H1 (cell line): ENCODE results near the gene CFAP54. TPM values are rescaled to one million over a fixed set of nuclear protein-coding genes. Genes with fewer than 3 reads are reported as not detected.

ENCODE experiments used
- CTCF ChIA-PET: fragments of 300-600 bp; sonication (Branson Sonifier 250); formaldehyde crosslinking; loops from one replicate; lab custom pipeline; 2021; ENCODE audit not compliant: partially characterized antibody; lab: Charles Lee
- POLR2A ChIA-PET: fragments of 300-600 bp; sonication (Branson Sonifier 250); formaldehyde crosslinking; loops from one replicate; lab custom pipeline; 2021; ENCODE audit warnings: inconsistent platforms; ENCODE audit not compliant: partially characterized antibody; lab: Charles Lee
- DNase-seq, 2 experiments: peaks; one replicate each; pipeline versions ENCODE4 v3.0.0 to v3.0.0-alpha.2; 2010 to 2022; ENCODE audit warnings: low spot score in 2 of 2, low read depth in 1 of 2, mixed read lengths in 1 of 2
- FAIRE-seq: peaks from 2 replicates; lab custom pipeline; 2011; peaks lifted over from hg19 to GRCh38; lab: Jason Lieb, UNC
- H2AFZ ChIP-seq: 2 replicates; pipeline ENCODE4 v1.8.1; 2012; ENCODE audit warnings: low read length, inconsistent platforms
- H2AK5ac ChIP-seq: 2 replicates; pipeline ENCODE4 v1.6.1; 2013; ENCODE audit warnings: low read depth, low read length
- H2BK120ac ChIP-seq: replicated peaks from 2 replicates; pipeline ENCODE3; 2013; ENCODE audit warnings: low read depth, low read length, inconsistent platforms
- H2BK12ac ChIP-seq: 2 replicates; pipeline ENCODE4 v1.6.1; 2013; ENCODE audit warnings: low read depth, low read length
- H2BK15ac ChIP-seq: 2 replicates; pipeline ENCODE4 v1.6.1; 2013; ENCODE audit warnings: low read length
- H2BK20ac ChIP-seq: 2 replicates; pipeline ENCODE4 v1.6.1; 2013; ENCODE audit warnings: low read length
- H2BK5ac ChIP-seq: 2 replicates; pipeline ENCODE4 v1.6.1; 2013; ENCODE audit warnings: low read depth, low read length
- H3K14ac ChIP-seq: 2 replicates; pipeline ENCODE4 v1.6.1; 2013; ENCODE audit warnings: inconsistent platforms; ENCODE audit not compliant: insufficient read length
- H3K18ac ChIP-seq: 2 replicates; pipeline ENCODE4 v1.6.1; 2013; ENCODE audit warnings: low read length; ENCODE audit errors: extremely low read depth
- H3K23ac ChIP-seq: 2 replicates; pipeline ENCODE4 v1.6.1; 2013; ENCODE audit warnings: inconsistent platforms; ENCODE audit not compliant: insufficient read length
- H3K23me2 ChIP-seq: 2 replicates; pipeline ENCODE4 v1.6.1; 2013; ENCODE audit warnings: low read depth, low read length
- H3K27ac ChIP-seq: 2 replicates; pipeline ENCODE4 v1.6.1; 2011; ENCODE audit warnings: low read depth, low read length, inconsistent platforms
- H3K27me3 ChIP-seq, 4 experiments: replicated peaks in 1 of 4; 1 replicate in 1 of 4; 2 replicates in 3 of 4; pipeline versions ENCODE4 v1.6.1 to v1.8.1; 2011 to 2013; ENCODE audit warnings: low read length in 3 of 4, mild to moderate bottlenecking in 3 of 4, inconsistent platforms in 2 of 4, mixed read lengths in 2 of 4, moderate library complexity in 1 of 4; ENCODE audit not compliant: control insufficient read depth in 3 of 4, insufficient read depth in 3 of 4; ENCODE audit errors: extremely low read depth in 1 of 4
- H3K36me3 ChIP-seq, 4 experiments: 2 replicates each; pipeline versions ENCODE4 v1.6.1 to v1.8.1; 2011 to 2013; ENCODE audit warnings: mild to moderate bottlenecking in 4 of 4, low read length in 3 of 4, moderate library complexity in 2 of 4, control low read depth in 1 of 4, inconsistent platforms in 1 of 4; ENCODE audit not compliant: insufficient read depth in 4 of 4, control insufficient read depth in 2 of 4
- H3K4ac ChIP-seq: replicated peaks from 2 replicates; pipeline ENCODE3; 2013; ENCODE audit warnings: low read length, low read depth, mixed read lengths, inconsistent platforms; ENCODE audit not compliant: insufficient read length
- H3K4me1 ChIP-seq, 4 experiments: replicated peaks in 1 of 4; 1 replicate in 1 of 4; 2 replicates in 3 of 4; pipeline versions ENCODE4 v1.6.1 to v1.8.1; 2011 to 2013; ENCODE audit warnings: low read length in 3 of 4, inconsistent platforms in 2 of 4, mixed read lengths in 1 of 4; ENCODE audit not compliant: insufficient read depth in 4 of 4, control insufficient read depth in 3 of 4
- H3K4me2 ChIP-seq, 2 experiments: 2 replicates each; pipeline versions ENCODE4 v1.6.1 to v1.8.1; 2011 to 2013; ENCODE audit warnings: low read depth in 2 of 2, low read length in 2 of 2, control low read depth in 1 of 2, inconsistent platforms in 1 of 2, mild to moderate bottlenecking in 1 of 2; ENCODE audit not compliant: insufficient read depth in 1 of 2
- H3K4me3 ChIP-seq, 4 experiments: fragments of 200-600, 300-600 bp in 1 of 4; sonication (generic), shearing (Covaris generic), sonication (Bioruptor Twin) in 1 of 4; 2 replicates each; pipeline versions ENCODE4 v1.5.1 to v1.8.1; 2011 to 2016; ENCODE audit warnings: low read length in 4 of 4, low read depth in 3 of 4, control low read depth in 2 of 4, inconsistent platforms in 2 of 4, mild to moderate bottlenecking in 2 of 4, mixed read lengths in 1 of 4, moderate library complexity in 1 of 4; ENCODE audit not compliant: insufficient read depth in 2 of 4; ENCODE audit errors: extremely low read depth in 1 of 4
- H3K56ac ChIP-seq: replicated peaks from 2 replicates; pipeline ENCODE3; 2013; ENCODE audit warnings: low read depth, mild to moderate bottlenecking, mixed read lengths, low read length, inconsistent platforms; ENCODE audit not compliant: insufficient read length
- H3K79me1 ChIP-seq: 2 replicates; pipeline ENCODE4 v1.6.1; 2013; ENCODE audit warnings: low read depth, low read length, control low read depth
- H3K79me2 ChIP-seq, 2 experiments: 2 replicates each; pipeline versions ENCODE4 v1.6.1 to v1.8.1; 2012 to 2013; ENCODE audit warnings: low read length in 2 of 2, mild to moderate bottlenecking in 2 of 2, inconsistent platforms in 1 of 2; ENCODE audit not compliant: insufficient read depth in 2 of 2, control insufficient read depth in 1 of 2
- H3K9ac ChIP-seq, 4 experiments: replicated peaks in 1 of 4; 1 replicate in 1 of 4; 2 replicates in 3 of 4; pipeline versions ENCODE4 v1.6.1 to v1.8.1; 2011 to 2013; ENCODE audit warnings: low read depth in 3 of 4, low read length in 3 of 4, control low read depth in 2 of 4, mild to moderate bottlenecking in 2 of 4, moderate library complexity in 2 of 4, inconsistent platforms in 1 of 4; ENCODE audit errors: extremely low read depth in 1 of 4
- H3K9me3 ChIP-seq, 2 experiments: 2 replicates each; pipeline versions ENCODE4 v1.6.1 to v1.8.1; 2012 to 2013; ENCODE audit warnings: mild to moderate bottlenecking in 2 of 2, moderate library complexity in 2 of 2, control low read depth in 1 of 2, inconsistent platforms in 1 of 2, low read depth in 1 of 2, low read length in 1 of 2, mixed read lengths in 1 of 2; ENCODE audit not compliant: insufficient read depth in 2 of 2
- H4K20me1 ChIP-seq, 2 experiments: replicated peaks in 1 of 2; 2 replicates each; pipeline versions ENCODE3 to v1.8.1; 2011 to 2013; ENCODE audit warnings: inconsistent platforms in 2 of 2, low read length in 2 of 2, mild to moderate bottlenecking in 1 of 2; ENCODE audit not compliant: insufficient read depth in 2 of 2, control insufficient read depth in 1 of 2
- H4K5ac ChIP-seq: 2 replicates; pipeline ENCODE4 v1.6.1; 2013; ENCODE audit warnings: low read length, low read depth, mixed read lengths, inconsistent platforms; ENCODE audit not compliant: insufficient read length
- H4K8ac ChIP-seq: 2 replicates; pipeline ENCODE4 v1.8.0; 2013; ENCODE audit warnings: mild to moderate bottlenecking, moderate library complexity, low read length, inconsistent platforms; ENCODE audit not compliant: insufficient read depth; ENCODE audit errors: extremely low read depth
- H4K91ac ChIP-seq: replicated peaks from 2 replicates; pipeline ENCODE3; 2013; ENCODE audit warnings: low read length, mixed read lengths, inconsistent platforms; ENCODE audit not compliant: insufficient read length
- ASH2L ChIP-seq: fragments of 200-600, 300-600 bp; sonication (generic); IDR thresholded peaks from one replicate; pipeline ENCODE4 v1.7.1; 2017; ENCODE audit warnings: low read length
- ATF3 ChIP-seq: IDR thresholded peaks from 2 replicates; pipeline ENCODE4 v1.6.1; 2011; ENCODE audit warnings: low read depth, mild to moderate bottlenecking, low read length; ENCODE audit not compliant: insufficient read depth
- BACH1 ChIP-seq: IDR thresholded peaks from 2 replicates; pipeline ENCODE4 v1.6.1; 2012; ENCODE audit warnings: low read length, improper control_type of control experiment
- CBX5 ChIP-seq: fragments of 300-800, 300-1000 bp; sonication (generic); IDR thresholded peaks from 2 replicates; pipeline ENCODE4 v1.7.1; 2016; ENCODE audit warnings: antibody characterized with exemption, low read length, low read depth
- GABPA ChIP-seq: IDR thresholded peaks from 2 replicates; pipeline ENCODE4 v1.6.1; 2011; ENCODE audit warnings: mild to moderate bottlenecking, low read length, moderate library complexity, borderline replicate concordance; ENCODE audit not compliant: insufficient read depth
- KDM4A ChIP-seq: IDR thresholded peaks from one replicate; pipeline ENCODE4 v1.7.1; 2012; ENCODE audit warnings: low read depth, mild to moderate bottlenecking, moderate library complexity, low read length, inconsistent platforms; ENCODE audit not compliant: severe bottlenecking
- MAFK ChIP-seq: IDR thresholded peaks from 2 replicates; pipeline ENCODE4 v1.6.1; 2012; ENCODE audit warnings: low read depth, mild to moderate bottlenecking, improper control_type of control experiment, low read length
- NRF1 ChIP-seq: IDR thresholded peaks from 2 replicates; pipeline ENCODE4 v1.6.1; 2011; ENCODE audit warnings: mild to moderate bottlenecking, low read depth, low read length, improper control_type of control experiment
- RXRA ChIP-seq: IDR thresholded peaks from 2 replicates; pipeline ENCODE4 v1.6.1; 2011; ENCODE audit warnings: low read depth, mild to moderate bottlenecking, low read length, moderate library complexity; ENCODE audit not compliant: insufficient read depth
- SIN3A ChIP-seq, 2 experiments: IDR thresholded peaks in 1 of 2; conservative IDR thresholded peaks in 1 of 2; 2 replicates each; pipeline ENCODE4 v1.6.1; 2011 to 2012; ENCODE audit warnings: low read length in 2 of 2, improper control_type of control experiment in 1 of 2, low read depth in 1 of 2, mild to moderate bottlenecking in 1 of 2
- ZNF274 ChIP-seq: IDR thresholded peaks from 2 replicates; pipeline ENCODE4 v1.7.0; 2012; ENCODE audit warnings: low read length, borderline replicate concordance; ENCODE audit errors: extremely low read depth
- WGBS, 2 experiments: shearing (Covaris generic) in 1 of 2; methylation state at CpG; one replicate each; pipeline versions ENCODE4 v1.1.6 to v1.1.7; 2013 to 2015; ENCODE audit warnings: low lambda C conversion rate in 2 of 2, mixed read lengths in 2 of 2, inconsistent platforms in 1 of 2, low coverage in 1 of 2, missing lambda C conversion rate in 1 of 2; ENCODE audit not compliant: insufficient replicate concordance in 2 of 2, insufficient coverage in 1 of 2, insufficient read length in 1 of 2; ENCODE audit errors: extremely low coverage in 1 of 2, missing lambda C conversion rate in 1 of 2; 5-methylcytosine and 5-hydroxymethylcytosine counted together
- polyA plus RNA-seq, 7 experiments: library from polyadenylated mRNA; depleted of rRNA in 3 of 7; stranded (reverse) in 5 of 7; unstranded in 2 of 7; fragments of >200 nt in 5 of 7; fragments of 200-250 nt in 2 of 7; gene quantifications; 1 replicate in 5 of 7; 2 replicates in 1 of 7; 4 replicates in 1 of 7; pipeline versions ENCODE4 v1.2.1 to v1.2.3, GENCODE V29; 2011 to 2013; ENCODE audit warnings: missing spikeins in 2 of 7, mixed read lengths in 2 of 7
- total RNA-seq: library from RNA; stranded (reverse); fragmentation: NEBNext Ultra II Directional; extraction: Animal tissue kit (Norgen Biotek cat#: 25700); gene quantifications from 2 replicates; pipeline ENCODE4 v1.2.1, GENCODE V29; 2021

CFAP54 gene
- total and polyA plus RNA-seq, 2 of the 8 experiments (the other 6 are each of a cell fraction or from before 2014, with no cell fraction given), result 0.17 to 0.33 TPM

DNA sequence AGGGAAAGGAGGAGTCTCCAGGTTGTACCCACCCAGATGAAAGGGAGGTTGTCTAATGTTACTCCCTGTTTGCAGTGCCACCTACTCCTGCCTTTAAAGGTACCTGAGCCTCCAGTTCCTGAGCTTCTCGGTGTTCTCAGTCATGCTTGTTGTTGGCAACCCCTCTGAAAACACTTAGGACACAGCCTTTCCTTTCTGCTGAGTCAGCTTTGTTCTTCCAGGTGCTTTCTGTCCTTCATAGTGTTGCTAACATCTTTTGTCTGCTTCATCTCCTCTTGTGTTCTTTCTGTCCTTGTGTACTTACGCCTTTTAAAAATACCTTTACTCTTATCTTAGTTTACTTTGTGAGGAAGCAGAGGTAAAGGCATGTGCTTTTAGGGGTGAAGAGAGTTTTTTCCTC, 320.7 kb downstream of the CFAP54 start:
- Histone ChIP-seq H3K36me3 (no peaks in the 10 kb centered on the region), H3K18ac (no peak overlapping the region), H2BK15ac (no peak overlapping the region), H3K4me3 (no peak overlapping the region), H3K23me2 (no peaks in the 10 kb centered on the region), H4K8ac (no peak overlapping the region), H3K9me3 (no peaks in the 10 kb centered on the region), H3K23ac (no peak overlapping the region), H3K4ac (no peak overlapping the region), H2BK5ac (no peak overlapping the region), H3K4me1 (peaks cover 0 to 3% (median 0%) of the 10 kb centered on the region in 4 experiments; a peak in 1 of 7 replicates), H3K27ac (no peak overlapping the region; the same call in 1 of the 2 replicates), H2BK20ac (no peak overlapping the region), H2BK120ac (no peak overlapping the region), H3K79me1 (no peaks in the 10 kb centered on the region), H2AK5ac (no peak overlapping the region), H3K4me2 (no peak overlapping the region), H3K9ac (no peak overlapping the region), H2AFZ (peak overlapping the region; percentile 93), H3K27me3 (no peaks in the 10 kb centered on the region), H4K5ac (no peak overlapping the region), H3K56ac (no peak overlapping the region), H3K14ac (no peak overlapping the region), H2BK12ac (no peak overlapping the region), H4K20me1 (no peaks in the 10 kb centered on the region), H4K91ac (no peak overlapping the region), H3K79me2 (no peaks in the 10 kb centered on the region)
- ChIA-PET CTCF (interaction anchor here (1.2 kb wide), 1 partner anchor 11 kb away, joined by 3 read pairs; no protein-coding TSS in a partner anchor), POLR2A (interaction anchor here (0.6 kb wide), 1 partner anchor 367 kb away, joined by 3 read pairs; no protein-coding TSS in a partner anchor)
- FAIRE-seq (no peak), DNase-seq (no peak)
- TF ChIP-seq RXRA (no peak), CBX5 (no peak), ASH2L (no peak), BACH1 (peak; percentile 76; the same call in 1 of the 2 replicates), MAFK (peak; percentile 98), GABPA (no peak), ATF3 (no peak), SIN3A (conservative IDR thresholded peaks at IDR 0.05 in 1 of 2, IDR thresholded peaks at IDR 0.05 in 1 of 2; ENCODE audit: low read depth in 1 of 2, low read length in 2 of 2) (no peak), ZNF274 (no peak), NRF1 (no peak), KDM4A (no peak)
- 97% methylated on average over 2 of the region's 2 CpGs; no CpG with 5 or more reads in 1 of the 2 experiments for WGBS, 2 experiments
